NCI-H1105 (cell line): ENCODE data around the gene PHF20.
"Not testable (repeated sequence)": the region's sequence is repeated elsewhere in the genome, so short reads cannot be mapped to it uniquely, and the experiment has no call there.

Experiments
- DNase-seq: peaks from one replicate; lab custom pipeline; 2025; lab: John Stamatoyannopoulos, UW

The PHF20 gene

DNA sequence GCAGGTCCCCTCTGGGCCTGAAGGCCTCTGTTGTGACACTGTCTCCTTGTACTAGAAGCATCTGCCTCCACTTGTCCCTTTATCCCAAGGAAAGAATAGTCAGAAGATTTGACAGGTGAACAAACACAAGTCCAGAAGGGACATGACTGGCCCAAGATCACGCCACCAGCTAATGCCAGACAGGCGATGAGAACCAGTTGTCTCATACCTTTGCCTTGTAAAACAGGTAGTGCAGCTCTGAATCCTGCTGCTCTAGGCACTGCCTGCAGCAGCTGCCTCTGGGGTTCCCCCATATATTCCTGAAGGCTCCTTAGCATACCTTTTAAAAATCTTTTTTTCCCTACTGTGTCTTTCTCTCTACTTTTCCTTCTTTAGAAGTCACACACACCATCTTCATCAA is 157.5 kb downstream of the PHF20 start:
- DNase-seq: no peak

- DNase-seq: no peak
These were observed 162.2 kb downstream of the PHF20 start for GRCh38 chr20:35934050-35934449.

- no peak for DNase-seq
These were observed 167.4 kb downstream of the PHF20 start for GRCh38 chr20:35939264-35939663.

DNA sequence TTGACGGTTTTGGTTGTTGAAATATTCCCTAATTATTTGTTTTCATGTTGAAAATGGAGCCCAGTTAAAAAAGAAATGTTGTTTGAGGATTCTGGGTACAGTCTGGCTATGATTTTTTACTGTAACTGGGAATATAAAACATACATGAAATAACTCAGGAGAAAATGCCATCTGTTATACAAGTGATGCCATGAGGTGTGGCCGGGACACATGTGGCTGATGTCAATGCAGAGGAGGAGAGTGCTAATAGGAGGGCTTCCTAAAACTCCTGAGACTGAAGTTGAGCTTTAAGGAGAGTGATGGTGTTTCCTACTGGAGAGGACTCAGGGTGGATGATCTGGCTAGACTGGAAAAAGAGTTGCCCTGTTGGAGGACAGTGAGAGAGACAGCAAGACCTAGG is 169.8 kb downstream of the PHF20 start:
- no peak for DNase-seq

GRCh38 chr20:35942243-35942642 is 170.4 kb downstream of the PHF20 start:
- DNase-seq: no peak

- DNase-seq: no peak
These were observed 175.7 kb downstream of the PHF20 start for GRCh38 chr20:35947489-35947888.

DNA sequence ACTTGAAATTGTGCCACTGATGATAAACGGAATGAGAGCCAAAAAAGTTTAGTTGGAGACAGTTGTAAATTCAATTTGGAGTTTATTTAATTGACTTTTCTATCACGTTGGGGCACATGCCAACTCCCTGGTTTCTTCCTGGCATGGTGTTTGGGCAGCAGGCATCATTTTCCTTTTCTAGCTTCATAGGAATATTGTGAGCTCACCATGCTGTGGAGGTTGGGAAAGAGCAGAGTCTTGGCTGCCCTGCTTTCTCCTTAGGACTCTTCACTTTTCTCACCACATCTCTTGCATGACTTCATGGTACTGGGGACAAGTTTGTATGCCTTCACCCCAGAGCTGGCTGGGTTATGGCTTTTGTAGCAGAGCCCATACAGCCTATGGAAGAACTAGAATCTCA is 176.1 kb downstream of the PHF20 start:
- no peak for DNase-seq

DNA sequence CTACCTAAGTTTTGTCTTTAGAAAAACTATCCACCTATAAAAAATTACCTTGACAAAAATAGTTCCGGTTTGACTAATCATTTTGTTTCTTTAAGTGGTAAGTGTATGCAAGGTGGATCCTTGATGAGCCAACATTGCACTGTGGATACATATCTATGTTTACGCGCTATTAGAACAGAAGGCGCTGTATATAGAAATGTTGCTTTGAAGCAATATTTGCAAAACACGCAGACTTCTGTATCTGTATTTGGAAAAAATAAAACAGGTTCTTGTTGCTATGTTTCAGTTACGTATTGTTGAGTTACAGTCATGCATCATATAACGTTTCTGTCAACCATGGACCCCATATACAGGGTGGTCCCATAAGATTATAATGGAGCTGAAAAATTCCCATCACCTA is 178.3 kb downstream of the PHF20 start:
- no peak for DNase-seq

- not testable (repeated sequence) for DNase-seq
These were observed 180.3 kb downstream of the PHF20 start for GRCh38 chr20:35952080-35952479.

DNA sequence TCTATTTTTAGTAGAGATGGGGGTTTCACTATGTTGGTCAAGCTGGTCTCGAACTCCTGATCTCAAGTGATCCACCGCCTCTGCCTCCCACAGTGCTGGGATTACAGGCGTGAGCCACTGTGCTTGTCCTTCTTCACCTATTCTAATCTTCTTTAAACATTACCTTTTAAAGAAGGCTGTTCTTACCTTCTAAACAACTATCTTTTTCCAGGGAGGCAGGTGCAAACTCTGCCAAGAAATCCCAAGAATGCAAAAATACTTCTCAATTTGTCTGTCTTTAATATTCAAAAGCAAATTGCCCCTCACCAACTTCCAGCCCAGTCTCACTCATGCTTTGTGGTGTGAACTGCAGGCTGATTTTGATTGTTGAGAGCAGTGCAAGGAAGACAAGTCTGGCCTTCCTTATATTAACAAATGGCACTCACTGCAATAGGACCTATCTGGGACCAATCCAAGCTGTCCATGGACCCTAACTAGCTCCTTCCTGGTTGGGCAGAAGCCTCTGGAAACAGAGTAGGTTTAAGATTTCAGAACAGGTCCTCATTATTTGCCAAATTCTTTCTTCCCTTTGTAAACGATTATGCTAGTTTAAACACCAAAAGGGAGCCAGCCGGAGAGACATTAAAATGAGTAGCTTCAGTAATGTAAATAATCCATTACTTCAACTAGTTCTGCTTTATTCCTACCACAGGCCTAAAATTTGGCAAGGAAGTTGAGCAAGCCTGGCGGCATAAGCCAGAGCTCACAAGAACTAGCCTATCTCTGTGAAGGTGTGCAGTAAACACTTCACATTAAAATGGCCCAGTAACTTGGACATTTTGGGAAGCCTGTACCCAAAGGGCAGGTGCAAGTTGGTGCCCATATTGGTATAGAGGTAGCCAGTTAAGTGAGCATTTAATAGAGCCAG is 180.9 kb downstream of the PHF20 start:
- no peak for DNase-seq

- no peak for DNase-seq
These were observed 181.8 kb downstream of the PHF20 start for GRCh38 chr20:35953387-35954199.

DNA sequence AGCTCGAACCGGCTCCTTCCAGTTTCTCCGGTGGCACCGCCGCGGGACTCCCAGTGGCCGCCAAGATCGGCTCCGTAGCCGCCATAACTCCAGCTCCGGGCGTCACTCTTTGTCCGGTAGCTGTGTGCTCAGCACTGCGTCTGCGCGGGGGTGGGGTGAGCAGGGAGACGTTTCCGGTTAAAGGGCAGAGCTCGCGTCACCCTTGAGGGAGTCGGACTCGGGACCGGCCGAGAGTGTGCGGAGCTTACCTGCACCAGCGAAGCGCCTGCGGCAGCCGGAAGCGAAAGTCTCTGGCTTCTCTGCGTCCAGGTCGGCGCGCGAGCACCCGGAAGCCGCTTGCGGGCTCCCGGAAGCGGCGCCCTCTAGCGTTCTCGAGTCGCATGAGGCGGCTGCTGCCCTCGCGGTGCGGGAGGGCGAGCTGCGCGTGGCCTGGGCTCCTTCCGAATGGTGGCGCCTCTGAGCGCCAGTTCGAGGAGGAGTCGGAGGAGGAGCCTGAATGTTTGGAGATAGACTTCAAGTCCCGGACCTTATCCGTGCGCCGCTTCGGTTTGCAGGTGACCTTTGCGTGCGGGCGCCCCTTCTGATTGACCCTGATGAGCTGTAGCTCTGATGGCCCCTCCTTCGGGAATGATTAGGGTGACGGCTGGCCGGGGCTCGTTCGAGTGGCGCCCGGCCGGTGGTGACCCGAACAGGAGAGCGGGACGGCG is 182.5 kb downstream of the PHF20 start, which contains the start of gene SCAND1:
Gene SCAND1, minus strand, starts transcription at position 303 of the 707 bp plus-strand sequence. Its CDS starts 218 bp downstream, at position 85.
- DNase-seq: peak; percentile 97

DNA sequence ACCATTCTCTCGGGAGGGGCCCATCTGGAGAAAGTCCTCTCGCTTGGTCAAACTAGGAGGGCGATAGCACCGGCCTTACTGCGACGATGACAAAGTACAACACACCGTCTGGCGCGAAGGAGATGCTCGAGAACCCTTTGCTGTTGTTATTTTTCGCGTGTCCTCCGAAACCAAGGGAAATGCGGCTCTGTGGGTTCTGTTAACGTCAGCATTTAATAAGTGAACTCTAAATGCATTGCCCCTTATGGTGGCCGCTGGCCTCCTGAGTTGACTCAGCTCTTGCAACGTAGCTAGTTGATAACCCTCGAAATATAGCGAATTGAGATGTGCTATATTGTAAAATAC is 183.1 kb downstream of the PHF20 start:
- DNase-seq: no peak

DNA sequence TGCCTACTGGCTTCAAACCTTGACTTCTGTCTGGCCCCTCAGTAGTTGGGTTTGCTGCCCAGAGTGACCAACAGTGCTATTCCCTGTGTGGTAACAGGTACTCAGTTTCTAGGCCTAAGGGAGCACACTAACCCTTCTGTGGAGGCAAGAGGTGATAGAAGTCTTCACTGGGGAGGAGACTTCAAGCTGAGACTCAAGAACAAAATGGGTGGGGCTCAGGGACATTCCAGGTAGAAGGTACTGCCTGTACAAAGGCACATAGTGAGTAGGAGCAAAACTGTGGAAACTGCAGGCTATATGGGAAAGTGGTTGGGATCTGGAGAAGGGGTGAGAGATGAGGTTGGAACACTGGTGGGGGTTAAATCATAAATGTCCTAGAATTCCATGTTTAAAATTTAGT is 184.8 kb downstream of the PHF20 start:
- no peak for DNase-seq

- DNase-seq: not testable (repeated sequence)
These were observed 187.5 kb downstream of the PHF20 start for GRCh38 chr20:35959291-35959690.

GRCh38 chr20:35963878-35964277 is 192.1 kb downstream of the PHF20 start:
- no peak for DNase-seq

DNA sequence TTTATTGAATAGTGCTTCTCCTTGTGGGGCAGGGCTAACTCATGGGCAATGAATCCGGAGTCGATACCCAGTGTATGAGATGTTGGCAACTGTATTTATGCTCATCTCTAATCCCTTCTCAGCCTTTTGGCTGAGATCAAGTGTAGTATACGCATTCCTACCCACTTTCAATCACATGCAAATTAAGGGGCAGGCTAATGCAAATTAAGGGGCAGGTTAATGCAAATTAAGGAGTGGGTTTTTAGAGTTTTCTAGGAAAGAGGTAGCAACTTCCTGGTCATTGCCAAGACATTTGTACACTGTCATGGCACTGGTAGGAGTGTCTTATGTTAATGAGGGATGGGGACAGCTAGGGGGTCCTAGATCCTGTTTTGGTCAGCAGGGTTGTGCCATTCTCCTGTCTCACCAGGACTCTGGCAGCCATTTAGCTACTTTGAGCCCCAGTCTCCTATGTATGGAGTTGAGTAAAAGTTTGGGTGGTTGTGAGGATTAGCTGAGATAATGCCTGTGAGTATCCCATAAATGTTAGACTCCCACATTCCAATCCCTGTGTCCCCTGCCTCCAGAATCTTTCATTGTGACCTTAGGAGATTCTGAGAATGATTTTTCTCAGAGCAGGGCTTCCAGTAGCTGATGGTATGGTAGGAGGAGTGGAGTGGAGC is 196.3 kb downstream of the PHF20 start, which contains the start of gene CNBD2:
Gene CNBD2, plus strand, starts transcription at position 612 of the 662 bp plus-strand sequence. CDS start 173 bp downstream, outside the sequence.
- no peak for DNase-seq

DNA sequence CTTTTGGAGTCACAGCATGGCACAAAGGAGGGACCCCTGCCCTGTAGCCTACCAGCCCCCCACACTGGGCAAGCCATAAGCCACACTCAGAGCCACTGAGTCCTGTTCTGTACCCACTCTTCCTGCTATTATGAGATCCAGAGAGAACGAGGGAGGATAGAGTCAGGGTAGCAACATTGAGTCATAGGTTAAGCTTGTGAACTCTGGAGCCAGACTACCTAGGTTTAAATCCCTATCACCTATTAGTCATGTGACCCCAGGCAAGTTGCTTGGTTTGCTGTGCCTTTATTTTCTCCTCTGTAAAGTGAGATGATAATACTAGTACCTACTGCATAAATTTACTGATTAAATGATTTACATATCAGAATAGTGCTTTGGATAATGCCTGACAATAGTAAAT is 197.1 kb downstream of the PHF20 start:
- DNase-seq: no peak

GRCh38 chr20:35971981-35972380 is 200.2 kb downstream of the PHF20 start:
- no peak for DNase-seq

GRCh38 chr20:35972462-35972861 is 200.6 kb downstream of the PHF20 start:
- no peak for DNase-seq

GRCh38 chr20:35974256-35974655 is 202.4 kb downstream of the PHF20 start:
- no peak for DNase-seq
